ENCODE measurements around the gene NSD2.

Gene NSD2

DNA sequence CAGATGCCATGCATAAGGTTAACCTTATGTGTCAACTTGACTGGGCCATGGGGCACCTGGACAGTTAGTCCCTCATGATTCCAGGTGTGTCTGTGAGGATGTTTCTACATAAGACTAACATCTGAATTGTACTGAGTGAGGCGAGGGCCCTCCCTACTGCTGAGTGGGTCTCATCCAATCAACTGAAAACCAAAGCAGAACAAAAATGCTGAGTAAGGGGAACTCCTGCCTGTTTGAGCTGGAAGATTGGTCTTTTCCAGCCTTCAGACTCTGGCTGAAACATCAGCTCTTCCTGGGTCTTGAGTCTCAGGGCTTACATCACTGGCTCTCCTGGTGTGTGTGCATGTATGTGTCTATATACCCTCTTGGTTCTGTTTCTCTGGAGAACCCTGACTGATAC lies 123.7 kb downstream of the NSD2 start:
- Histone ChIP-seq H3K4me2 (ENCODE audit: insufficient read depth, low read length) (no peak overlapping the region), H3K27me3 (ENCODE audit: insufficient read depth, low read length, poor library complexity) (no peaks in the 10 kb centered on the region), H3K9ac (ENCODE audit: low read depth, low read length) (no peak overlapping the region), H3K27ac (ENCODE audit: low read length) (no peak overlapping the region), H2AFZ (ENCODE audit: low read depth, low read length) (no peak overlapping the region), H4K20me1 (ENCODE audit: insufficient read depth, low read length) (peaks cover 82% of the 10 kb centered on the region), H3K4me3 (ENCODE audit: low read depth in 1 of 2, low read length in 2 of 2) (no peak overlapping the region), H3K4me1 (ENCODE audit: insufficient read depth, low read length) (no peaks in the 10 kb centered on the region), H3K36me3 (ENCODE audit: insufficient read depth, low read length) (peaks cover 63% of the 10 kb centered on the region), H3K79me2 (ENCODE audit: insufficient read depth, low read length) (peaks cover 99% of the 10 kb centered on the region), H3K9me3 (ENCODE audit: insufficient read depth, low read length, severe bottlenecking) (no peaks in the 10 kb centered on the region)
- DNase-seq (no peak), ATAC-seq (ENCODE audit: insufficient read depth, low read depth) (no peak)
- TF ChIP-seq, protein P1, sequence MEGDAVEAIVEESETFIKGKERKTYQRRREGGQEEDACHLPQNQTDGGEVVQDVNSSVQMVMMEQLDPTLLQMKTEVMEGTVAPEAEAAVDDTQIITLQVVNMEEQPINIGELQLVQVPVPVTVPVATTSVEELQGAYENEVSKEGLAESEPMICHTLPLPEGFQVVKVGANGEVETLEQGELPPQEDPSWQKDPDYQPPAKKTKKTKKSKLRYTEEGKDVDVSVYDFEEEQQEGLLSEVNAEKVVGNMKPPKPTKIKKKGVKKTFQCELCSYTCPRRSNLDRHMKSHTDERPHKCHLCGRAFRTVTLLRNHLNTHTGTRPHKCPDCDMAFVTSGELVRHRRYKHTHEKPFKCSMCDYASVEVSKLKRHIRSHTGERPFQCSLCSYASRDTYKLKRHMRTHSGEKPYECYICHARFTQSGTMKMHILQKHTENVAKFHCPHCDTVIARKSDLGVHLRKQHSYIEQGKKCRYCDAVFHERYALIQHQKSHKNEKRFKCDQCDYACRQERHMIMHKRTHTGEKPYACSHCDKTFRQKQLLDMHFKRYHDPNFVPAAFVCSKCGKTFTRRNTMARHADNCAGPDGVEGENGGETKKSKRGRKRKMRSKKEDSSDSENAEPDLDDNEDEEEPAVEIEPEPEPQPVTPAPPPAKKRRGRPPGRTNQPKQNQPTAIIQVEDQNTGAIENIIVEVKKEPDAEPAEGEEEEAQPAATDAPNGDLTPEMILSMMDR (IDR thresholded peaks at IDR 0.05; ENCODE audit: borderline replicate concordance, extremely low read depth, low read length, poor library complexity, severe bottlenecking) = no peak
- no peak for TF ChIP-seq EZH2 (IDR thresholded peaks at IDR 0.05; ENCODE audit: borderline replicate concordance, low read depth, low read length, severe bottlenecking)

DNA sequence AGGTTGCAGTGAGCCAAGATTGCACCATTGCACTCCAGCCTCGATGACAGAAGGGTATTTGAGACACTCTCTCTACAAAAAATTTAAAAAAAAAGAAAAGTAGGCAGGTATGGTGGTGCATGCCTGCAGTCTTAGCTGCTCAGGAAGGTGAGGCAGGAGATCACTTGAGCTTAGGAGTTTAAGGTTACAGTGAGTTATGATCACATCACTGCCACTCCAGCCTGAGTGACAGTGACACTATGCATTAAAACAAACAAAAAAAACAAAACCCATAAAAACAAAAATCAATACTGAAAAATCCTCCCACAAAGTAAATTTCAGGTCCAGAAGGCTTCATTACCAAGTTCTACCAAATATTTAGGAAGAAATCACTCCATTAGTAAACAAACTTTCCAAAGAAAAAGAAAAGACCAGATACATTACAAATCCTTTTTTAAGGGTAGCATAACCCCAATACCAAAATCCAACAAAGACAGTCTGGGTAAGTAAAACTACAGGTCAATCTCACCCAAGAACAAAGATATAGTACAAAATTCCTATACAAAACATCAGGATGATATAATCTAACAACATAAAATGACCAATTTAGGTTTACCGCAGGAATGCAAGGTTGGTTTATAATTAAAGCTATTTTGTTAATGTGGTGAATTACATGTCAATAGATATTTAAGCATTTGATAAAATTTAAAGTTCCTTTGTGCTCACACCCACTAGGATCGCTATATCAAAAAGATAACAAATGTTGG lies 125.8 kb downstream of the NSD2 start:
- no peak overlapping the region for H2AFZ ChIP-seq (ENCODE audit: low read depth, low read length)
- TF ChIP-seq, protein P1 (IDR thresholded peaks at IDR 0.05; ENCODE audit: borderline replicate concordance, extremely low read depth, low read length, poor library complexity, severe bottlenecking) = no peak
- no peak for TF ChIP-seq EZH2 (IDR thresholded peaks at IDR 0.05; ENCODE audit: borderline replicate concordance, low read depth, low read length, severe bottlenecking)
- H3K36me3 ChIP-seq (ENCODE audit: insufficient read depth, low read length) = peaks cover 44% of the 10 kb centered on the region
- peaks cover 97% of the 10 kb centered on the region for H3K79me2 ChIP-seq (ENCODE audit: insufficient read depth, low read length)
- DNase-seq (no peak), ATAC-seq (ENCODE audit: insufficient read depth, low read depth) (no peak)
- no peak overlapping the region for H3K9ac ChIP-seq (ENCODE audit: low read depth, low read length)
- H4K20me1 ChIP-seq (ENCODE audit: insufficient read depth, low read length) = peaks cover 62% of the 10 kb centered on the region
- H3K4me2 ChIP-seq (ENCODE audit: insufficient read depth, low read length) = no peak overlapping the region
- no peaks in the 10 kb centered on the region for H3K9me3 ChIP-seq (ENCODE audit: insufficient read depth, low read length, severe bottlenecking)
- H3K4me1 ChIP-seq (ENCODE audit: insufficient read depth, low read length) = no peaks in the 10 kb centered on the region
- no peak overlapping the region for H3K27ac ChIP-seq (ENCODE audit: low read length)
- H3K4me3 ChIP-seq (ENCODE audit: low read depth in 1 of 2, low read length in 2 of 2) = no peak overlapping the region
- H3K27me3 ChIP-seq (ENCODE audit: insufficient read depth, low read length, poor library complexity) = no peaks in the 10 kb centered on the region

DNA sequence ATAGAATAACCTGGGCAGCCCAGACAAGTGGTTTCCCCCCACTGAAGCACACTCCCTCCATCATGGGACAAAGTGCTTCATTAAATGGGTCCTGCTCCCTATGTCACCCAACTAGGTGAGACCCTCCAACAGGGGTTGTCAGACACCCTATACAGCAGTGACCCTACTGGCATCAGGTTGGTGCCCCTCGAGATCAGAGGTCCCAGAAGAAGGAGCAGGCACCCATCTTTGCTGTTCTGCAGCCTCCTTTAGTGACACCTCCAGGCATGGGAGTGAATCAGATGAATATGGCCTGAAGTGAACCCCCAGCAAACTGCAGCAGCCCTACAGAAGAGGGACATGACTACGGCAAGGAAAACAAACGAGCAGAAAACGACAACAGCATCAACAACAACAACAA lies 126.5 kb downstream of the NSD2 start:
- peaks cover 61% of the 10 kb centered on the region for H4K20me1 ChIP-seq (ENCODE audit: insufficient read depth, low read length)
- peaks cover 38% of the 10 kb centered on the region for H3K36me3 ChIP-seq (ENCODE audit: insufficient read depth, low read length)
- TF ChIP-seq, protein P1 (IDR thresholded peaks at IDR 0.05; ENCODE audit: borderline replicate concordance, extremely low read depth, low read length, poor library complexity, severe bottlenecking) = no peak
- no peak for TF ChIP-seq EZH2 (IDR thresholded peaks at IDR 0.05; ENCODE audit: borderline replicate concordance, low read depth, low read length, severe bottlenecking)
- no peak overlapping the region for H3K4me2 ChIP-seq (ENCODE audit: insufficient read depth, low read length)
- H3K27ac ChIP-seq (ENCODE audit: low read length) = no peak overlapping the region
- no peak for ATAC-seq (ENCODE audit: insufficient read depth, low read depth)
- no peaks in the 10 kb centered on the region for H3K9me3 ChIP-seq (ENCODE audit: insufficient read depth, low read length, severe bottlenecking)
- no peak overlapping the region for H3K9ac ChIP-seq (ENCODE audit: low read depth, low read length)
- H2AFZ ChIP-seq (ENCODE audit: low read depth, low read length) = no peak overlapping the region
- H3K4me3 ChIP-seq (ENCODE audit: low read depth in 1 of 2, low read length in 2 of 2) = no peak overlapping the region
- no peak for DNase-seq
- no peaks in the 10 kb centered on the region for H3K27me3 ChIP-seq (ENCODE audit: insufficient read depth, low read length, poor library complexity)
- H3K4me1 ChIP-seq (ENCODE audit: insufficient read depth, low read length) = no peaks in the 10 kb centered on the region
- peaks cover 97% of the 10 kb centered on the region for H3K79me2 ChIP-seq (ENCODE audit: insufficient read depth, low read length)

Data from DND-41 (cell line).